ENCODE measurements around the gene ULK2.
"Not testable (repeated sequence)": the region's sequence is repeated elsewhere in the genome, so short reads cannot be mapped to it uniquely, and the experiment has no call there.

Gene ULK2

DNA sequence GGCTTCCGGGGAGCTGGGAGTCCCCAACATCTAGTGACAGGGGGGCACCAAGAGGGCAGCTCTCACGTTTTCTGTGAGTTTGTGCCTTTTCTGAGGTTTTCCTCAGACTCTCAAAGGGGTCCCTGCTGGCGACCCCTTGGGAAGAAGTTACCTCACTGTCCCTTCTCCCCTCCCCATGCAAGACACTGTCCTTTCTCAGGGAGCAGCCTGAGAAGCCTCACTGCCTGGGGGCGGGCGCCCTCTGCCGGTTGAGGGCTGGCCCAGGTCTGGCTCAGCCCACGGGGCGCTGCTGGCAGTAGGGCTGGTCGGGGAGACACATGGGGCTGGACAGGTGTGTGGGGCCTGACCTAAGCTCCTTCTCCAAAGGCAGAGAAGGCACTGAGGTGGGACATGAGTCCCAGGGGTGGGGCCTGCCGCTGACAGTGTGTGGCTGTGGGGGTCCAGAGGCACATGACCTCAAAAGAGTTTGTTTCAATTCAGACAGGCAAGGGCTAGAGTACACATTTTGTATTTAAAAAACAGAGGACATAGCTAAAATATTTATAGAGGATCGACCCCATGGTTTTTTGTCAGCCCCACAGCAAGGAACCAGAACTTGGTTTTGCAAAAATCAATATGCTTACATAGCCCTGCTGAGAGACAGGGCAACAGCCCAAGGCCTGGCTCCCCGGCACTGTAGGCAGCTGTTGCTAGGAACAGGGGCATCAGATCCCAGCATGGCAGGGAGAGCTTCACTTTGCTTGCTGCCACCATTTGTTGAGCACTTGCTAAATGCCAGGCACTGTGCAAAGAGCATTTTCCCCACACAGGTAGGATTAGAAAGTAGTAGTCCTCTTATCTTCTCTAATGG, 101.1 kb downstream of the ULK2 start:
- DNase-seq (ENCODE audit: low spot score): peak; percentile 41

DNA sequence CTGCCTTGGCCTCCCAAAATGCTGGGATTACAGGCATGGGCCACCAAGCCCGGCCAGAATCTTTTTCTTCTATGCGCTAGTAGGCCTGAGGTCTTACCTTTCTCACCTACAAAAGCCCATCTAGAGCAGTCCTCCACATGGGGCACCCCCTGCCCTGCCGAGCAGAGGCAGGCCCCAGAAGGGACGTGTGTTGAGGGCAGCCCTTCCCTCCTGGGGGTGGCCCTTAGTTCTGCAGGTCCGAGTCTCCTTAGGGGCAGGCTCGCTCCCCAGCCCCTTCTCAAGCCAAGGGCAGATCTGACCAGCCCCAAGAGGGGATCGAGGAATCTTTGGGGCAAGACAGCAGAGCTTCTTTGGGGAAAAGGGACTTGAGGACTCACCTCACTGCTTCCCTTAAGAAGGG, 101.7 kb downstream of the ULK2 start:
- DNase-seq (ENCODE audit: low spot score): no peak

DNA sequence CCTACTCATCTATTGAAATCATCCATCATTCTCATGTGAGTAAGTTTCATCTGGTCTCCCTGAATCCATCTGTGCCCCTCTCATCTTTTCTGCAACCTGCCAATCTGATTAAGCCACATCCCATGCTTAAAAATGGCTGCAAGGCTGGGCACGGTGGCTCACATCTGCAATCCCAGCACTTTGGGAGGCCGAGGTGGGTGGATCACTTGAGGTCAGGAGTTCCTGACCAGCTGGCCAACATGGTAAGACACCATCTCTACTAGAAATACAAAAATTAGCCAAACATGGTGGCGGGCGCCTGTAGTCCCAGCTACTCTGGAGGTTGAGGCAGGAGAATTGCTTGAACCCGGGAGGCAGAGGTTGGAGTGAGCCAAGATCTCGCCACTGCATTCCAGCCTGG, 103.7 kb downstream of the ULK2 start:
- DNase-seq (ENCODE audit: low spot score): not testable (repeated sequence)

DNA sequence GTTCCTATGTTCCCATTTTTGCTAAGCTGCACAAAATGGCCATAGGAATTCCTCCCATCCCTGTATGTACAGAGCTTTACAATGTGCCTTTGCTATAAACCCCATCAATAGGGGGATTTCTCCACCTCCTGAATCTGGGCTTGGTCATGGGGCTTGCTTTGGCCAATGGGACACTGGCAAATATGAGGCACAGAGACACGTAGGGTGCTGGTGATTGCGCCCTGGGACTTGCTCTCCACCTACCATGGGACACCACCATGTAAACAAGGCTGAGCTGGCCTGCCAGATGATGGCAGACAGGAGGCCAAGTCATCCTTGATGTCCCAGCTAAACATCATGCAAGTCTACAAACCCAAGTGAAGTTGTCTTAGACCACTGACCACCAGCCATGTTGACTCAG, 104.3 kb downstream of the ULK2 start:
- DNase-seq (ENCODE audit: low spot score): no peak

DNA sequence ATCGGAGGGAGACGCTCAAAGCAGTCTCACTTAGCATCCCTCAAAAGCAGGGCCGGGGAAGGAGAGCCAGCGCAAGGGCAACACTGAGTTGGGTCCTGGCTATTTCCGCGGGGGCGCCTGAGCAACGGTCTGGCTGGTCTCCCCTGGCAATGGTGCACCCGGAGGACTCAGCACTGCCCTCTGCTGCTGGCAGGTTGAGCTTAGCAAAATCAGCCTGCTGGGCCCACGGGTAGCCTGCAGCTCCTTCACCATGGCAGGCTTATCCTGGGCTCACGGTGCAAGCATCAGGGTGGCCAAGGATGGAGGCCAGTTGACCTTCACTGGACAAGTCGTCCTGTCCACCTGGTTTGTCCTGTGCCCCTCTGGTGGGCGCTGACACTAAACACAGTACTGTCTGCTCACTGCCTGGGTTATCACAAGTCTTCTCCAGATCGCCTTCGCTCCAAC, 105.2 kb downstream of the ULK2 start:
- peak; percentile 46 for DNase-seq (ENCODE audit: low spot score)

DNA sequence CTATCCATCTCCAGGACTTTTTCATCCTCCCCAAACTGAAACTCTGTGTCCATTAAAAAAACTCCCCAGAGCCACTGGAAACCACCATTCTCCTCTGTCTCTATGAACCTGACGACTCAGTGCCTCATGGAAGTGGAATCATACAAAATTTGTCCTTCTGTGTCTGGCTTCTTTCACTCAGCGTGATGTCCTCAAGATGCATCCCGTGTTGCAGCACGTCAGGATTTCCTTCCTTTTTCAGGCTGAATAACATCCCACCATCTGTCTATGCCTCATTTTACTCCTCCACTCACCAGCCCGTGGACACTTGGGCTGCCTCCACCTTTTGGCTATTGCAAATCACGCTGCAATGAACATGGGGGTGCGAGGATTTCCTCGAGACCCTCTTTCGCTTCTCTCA, 107.0 kb downstream of the ULK2 start:
- DNase-seq (ENCODE audit: low spot score): no peak

DNA sequence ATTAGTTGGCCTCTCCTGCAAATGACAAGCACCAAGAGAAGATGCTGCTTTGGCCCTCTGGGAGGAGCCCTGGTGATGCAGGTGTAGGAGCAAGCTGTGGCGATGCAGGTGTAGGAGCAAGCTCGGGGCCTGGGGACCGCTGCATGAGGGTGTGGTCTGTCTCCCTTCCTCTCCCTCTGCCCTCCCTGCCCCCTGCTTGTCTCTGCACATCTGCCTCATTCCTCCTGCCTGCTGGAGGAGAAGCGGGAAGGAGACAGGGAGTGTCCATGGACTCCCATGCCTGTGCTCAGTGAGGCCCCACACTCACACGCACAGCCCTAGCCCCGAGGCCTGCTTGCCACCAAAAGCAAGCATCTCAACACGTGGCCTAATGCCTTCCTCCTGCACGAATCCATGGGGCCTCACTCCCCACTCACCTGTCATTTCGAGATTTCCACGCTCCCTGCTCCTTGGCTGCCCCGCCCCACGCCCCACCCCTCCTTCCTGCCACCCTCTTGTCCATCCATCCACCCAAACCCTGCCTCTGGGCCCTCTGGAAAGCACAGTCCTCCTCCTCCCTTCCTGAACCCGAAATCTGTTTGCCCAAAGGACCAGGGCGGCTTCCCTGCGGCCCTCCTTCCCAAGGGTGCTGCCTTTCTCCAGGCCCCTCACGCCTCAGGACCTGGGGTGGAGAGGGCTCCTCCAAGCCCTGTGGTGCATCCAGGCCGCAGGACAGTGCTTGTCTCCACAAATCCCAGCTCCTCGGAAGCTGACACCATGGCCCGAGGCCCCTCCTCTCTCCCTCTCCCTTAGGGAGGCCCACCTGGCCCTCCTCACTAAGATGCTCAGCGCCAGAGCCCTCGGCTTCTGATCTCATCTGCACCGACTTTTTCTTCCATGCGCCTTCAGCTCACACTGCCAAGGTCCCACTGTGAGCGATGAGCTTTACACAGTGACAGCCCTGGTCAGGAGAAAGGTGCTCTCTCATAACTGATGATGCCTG, 107.9 kb downstream of the ULK2 start:
- no peak for DNase-seq (ENCODE audit: low spot score)

DNA sequence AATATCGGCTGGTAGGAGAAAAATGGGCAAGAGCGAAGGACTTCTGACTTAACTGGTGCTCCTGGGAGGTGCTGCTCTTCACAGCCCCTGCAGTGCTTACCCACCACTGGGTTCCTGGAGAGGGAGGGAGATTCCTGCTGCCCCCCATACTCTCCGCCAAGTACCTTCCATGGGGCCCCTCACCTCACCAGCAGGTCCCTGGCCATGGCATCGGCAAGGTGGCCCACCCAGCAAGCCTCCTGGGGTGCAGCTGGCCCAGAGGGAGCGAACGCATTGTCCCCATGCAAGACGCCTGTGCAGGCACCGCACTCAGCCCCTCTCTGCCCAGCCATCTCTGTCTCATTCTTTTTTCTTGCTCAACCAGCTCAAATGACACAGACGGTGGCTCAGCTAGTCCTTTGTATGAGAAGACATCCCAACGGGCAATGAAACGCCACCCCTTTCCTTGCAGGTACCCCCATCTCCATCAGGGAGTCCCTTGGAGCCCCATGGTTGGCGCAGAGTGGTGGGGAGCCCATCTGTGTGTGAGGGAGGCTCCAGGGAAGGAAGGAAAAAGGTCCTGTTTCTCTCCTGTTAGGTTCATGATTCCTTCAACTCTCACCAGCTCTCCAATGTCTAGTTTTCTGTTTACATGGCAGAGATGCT, 110.1 kb downstream of the ULK2 start:
- DNase-seq (ENCODE audit: low spot score): no peak

DNA sequence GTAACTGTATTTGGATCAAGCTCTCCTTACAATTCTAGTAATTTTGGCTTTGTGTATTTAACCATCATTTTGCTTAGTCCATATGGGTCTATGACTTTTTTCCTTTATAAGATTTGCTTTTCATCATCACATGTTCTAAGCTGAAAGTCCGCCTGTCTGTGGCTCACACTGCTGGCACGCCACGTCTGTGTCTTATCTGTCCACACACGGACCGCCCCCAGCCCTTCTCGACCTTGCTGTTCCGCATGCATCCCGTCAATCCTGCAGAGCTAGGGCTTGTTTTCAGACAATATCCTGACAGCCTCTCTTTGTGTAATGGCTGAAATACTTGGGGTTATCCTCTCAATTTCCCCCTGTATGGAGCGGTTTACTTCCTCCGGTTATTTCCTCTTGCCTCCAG, 111.2 kb downstream of the ULK2 start:
- DNase-seq (ENCODE audit: low spot score): no peak

DNA sequence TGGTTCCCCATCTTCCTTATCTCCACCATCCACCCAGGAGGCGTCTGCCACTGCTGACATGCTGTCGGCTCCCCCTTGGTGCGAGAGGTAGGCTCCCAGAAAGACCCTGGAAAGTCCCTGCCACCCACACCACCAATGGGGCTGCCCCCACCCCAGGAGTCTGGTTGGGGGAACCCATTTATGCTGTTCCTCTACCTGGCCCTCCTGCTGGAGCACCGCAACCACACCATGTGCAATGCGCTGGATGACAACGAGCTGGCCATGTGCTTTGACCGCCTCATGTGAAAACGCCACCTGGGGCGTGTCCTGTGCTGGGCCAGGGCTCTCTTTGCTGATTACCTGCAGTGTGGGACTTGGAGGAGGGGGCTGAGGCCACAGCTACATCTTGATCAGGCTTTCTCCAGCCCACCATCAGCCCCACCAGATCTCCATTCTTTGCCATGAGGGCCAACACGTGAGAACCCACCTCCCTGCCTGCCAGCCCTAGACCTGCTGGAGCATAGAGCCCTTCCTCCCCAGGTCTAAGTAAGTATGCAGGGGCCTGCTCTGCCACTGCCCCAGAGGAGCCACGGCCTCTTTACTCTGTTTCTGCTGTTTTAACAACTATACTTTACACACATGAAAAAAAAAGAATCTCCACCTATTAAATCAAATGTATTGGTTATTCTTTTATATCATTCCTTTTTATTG, 111.8 kb downstream of the ULK2 start:
- no peak for DNase-seq (ENCODE audit: low spot score)

DNA sequence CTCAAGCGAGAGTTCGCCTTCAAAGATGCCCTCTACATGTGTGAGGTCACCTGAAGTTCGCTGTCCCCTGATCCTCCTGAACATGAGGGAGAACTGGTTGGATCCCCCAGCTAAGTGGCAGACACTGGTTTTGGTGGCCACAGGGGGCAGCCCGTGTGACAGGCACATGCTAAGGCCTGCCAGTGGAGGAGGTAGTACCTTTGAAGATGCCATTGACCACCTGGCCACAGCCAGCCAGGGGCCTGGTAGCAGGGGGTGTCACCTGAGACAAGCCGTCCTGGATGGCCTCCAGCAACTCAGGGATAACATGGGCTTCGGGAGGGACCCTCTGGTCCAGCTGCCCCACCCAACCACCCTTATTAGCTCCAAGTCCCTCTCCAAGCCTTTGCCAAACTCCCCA, 112.3 kb downstream of the ULK2 start:
- no peak for DNase-seq (ENCODE audit: low spot score)

DNA sequence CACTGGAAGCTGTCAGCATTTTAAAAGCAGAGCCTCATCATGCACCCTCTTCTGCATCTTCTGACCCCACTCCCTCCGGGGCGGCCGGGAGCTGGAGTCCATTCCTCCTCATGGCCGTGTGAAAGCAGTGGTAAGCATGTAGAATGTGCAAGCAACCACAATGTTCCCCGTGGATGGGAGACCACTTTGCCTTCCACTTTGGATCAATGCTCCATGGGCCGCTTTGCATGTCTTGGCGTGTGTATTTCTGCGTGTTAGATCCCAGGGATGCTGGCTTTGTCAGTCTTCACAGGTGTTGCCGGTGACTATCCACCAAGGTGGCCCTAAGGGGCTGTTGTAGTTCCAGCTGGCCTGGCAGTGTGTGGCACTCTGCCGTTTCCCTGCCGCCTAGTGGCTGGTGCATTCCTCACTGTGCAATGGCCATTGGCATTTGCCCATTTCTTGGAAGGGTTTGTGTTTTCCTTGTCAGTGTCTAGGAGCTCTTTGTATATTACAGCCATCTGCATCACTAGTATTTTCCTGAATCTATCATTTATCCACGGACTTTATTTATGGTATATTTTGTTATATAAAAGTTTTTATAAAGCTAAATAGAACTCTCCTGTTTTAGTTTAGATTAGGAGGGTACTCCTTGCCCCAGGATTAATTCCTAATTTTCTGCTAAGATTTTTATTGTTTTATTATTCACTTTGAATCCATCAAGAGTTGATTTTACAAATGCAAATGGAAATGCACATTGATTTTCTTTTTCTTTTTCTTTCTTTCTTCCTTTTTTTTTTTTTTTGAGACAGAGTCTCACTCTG, 113.9 kb downstream of the ULK2 start:
- DNase-seq (ENCODE audit: low spot score): peak; percentile 73

DNA sequence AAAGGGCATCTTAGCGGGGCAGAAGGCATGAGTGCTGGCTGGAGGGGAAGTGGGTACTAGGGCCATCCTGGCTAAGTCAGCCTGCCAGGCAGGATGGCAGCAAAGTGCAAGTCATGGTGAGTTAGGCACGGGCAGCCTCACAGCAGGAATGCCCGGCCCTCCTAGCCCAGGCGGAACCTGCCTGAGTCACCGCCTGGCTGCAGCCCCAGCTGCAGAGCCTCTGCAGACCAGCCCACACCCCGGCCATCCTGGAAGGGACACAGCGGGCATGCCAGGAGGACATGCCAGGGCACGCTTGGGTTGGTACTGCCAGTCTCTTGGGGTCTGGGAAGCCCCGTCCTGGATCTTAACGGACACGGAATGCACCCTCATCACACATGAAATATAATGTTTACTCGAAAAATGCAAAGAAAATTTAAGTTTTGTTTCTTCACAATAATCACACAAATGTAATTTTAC, 114.7 kb downstream of the ULK2 start:
- peak; percentile 91 for DNase-seq (ENCODE audit: low spot score)

DNA sequence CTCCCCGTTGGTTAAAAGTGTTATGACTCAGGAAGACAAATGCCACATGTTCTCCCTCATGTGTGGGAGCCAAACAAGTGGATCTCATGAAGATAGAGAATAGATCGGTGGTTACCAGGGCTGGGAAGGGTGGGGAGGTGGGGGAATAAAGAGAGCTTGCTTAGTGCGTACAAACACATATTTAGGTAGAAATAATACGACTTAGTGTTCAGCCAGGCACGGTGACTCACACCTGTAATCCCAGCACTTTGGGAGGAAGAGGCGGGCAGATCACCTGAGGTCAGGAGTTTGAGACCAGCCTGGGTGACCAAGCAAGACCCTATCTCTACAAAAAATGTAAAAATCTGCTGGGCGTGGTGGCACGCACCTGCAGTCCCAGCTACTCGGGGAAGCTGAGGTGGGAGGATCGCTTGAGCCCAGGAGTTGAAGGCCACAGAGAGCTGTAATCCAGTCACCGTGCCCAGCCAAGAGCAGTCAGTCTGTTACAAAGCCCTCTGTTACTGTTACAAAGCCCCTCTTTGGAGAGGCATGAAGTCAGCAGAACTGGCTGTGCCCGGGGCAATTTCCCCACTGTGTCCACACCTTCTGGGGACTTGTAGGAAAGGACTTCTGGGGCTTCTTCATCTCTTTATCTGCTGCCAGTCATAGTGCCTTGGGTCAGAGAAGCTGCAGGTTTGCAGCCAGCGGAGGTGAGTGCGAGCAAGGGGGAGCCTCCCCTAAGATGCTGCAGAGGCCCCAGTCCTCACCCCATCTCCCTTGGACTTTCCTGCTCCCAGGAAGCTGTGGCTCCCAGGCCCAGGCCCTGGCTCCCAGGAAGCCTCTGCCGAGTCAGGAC, 115.3 kb downstream of the ULK2 start:
- no peak for DNase-seq (ENCODE audit: low spot score)

DNA sequence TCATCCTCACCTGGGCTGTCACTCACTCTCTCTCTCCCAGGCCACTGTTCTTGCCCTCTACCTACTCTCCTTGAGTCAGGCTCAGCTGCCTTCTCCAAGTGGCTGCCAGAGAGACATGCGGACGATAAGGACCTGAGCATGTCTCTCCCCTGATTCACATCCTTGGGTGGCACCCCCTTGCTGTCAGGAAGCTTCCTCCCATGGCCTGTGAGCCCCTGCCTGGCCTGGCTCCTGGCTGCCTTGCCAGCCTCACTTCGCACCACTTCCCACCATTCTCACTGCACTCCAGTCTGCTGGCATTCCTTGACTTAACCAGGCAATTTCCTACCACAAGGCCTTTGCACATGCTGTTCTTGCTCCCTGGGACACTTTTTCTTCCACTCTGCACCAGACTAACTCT, 116.9 kb downstream of the ULK2 start:
- DNase-seq (ENCODE audit: low spot score): no peak

DNA sequence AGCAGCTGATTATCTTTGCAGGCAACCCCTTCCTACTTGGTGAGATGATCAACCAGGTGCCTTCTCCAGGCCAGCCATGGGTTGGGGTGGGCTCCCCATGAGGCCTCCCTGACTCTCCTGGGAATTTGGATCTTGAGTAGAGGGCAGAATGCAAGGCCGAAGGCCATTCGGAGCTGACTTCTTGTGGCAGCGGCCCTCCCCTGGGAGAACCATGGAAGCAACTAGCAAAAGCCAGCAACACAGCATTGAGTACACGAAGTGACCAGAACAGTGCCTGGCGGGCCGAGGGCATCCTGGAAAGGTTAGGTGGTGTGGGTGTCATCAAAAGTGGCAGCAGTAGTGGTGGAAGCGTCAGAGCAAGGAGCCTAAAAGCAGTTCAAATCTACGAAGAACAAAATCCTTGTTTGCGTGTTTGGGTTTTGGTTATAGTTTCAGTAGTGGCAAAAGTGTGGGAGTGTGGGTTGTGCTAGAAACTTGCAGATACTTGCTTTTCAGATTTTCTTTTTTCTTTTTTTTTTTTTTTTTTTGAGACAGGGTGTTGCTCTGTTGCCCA, 117.6 kb downstream of the ULK2 start:
- DNase-seq (ENCODE audit: low spot score): no peak

DNA sequence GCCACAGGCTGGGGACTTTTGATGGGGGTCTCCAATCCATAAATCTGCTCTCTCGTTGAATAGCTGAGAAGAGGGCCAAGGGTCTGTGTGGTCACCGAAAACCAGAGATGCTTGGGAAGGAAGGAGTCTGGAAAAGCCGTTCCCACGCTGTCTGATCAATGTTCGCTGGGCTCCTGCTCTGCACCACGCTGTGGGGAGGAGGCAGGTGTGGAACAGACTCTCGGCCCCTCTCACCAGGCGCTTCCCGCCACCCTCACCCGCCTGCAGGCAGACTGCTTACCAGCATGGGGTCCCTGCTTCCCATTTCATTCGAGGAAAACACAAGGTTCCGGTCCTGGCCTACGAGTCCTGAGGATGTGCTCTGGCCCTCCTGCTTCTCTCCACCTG, 118.9 kb downstream of the ULK2 start:
- no peak for DNase-seq (ENCODE audit: low spot score)

DNA sequence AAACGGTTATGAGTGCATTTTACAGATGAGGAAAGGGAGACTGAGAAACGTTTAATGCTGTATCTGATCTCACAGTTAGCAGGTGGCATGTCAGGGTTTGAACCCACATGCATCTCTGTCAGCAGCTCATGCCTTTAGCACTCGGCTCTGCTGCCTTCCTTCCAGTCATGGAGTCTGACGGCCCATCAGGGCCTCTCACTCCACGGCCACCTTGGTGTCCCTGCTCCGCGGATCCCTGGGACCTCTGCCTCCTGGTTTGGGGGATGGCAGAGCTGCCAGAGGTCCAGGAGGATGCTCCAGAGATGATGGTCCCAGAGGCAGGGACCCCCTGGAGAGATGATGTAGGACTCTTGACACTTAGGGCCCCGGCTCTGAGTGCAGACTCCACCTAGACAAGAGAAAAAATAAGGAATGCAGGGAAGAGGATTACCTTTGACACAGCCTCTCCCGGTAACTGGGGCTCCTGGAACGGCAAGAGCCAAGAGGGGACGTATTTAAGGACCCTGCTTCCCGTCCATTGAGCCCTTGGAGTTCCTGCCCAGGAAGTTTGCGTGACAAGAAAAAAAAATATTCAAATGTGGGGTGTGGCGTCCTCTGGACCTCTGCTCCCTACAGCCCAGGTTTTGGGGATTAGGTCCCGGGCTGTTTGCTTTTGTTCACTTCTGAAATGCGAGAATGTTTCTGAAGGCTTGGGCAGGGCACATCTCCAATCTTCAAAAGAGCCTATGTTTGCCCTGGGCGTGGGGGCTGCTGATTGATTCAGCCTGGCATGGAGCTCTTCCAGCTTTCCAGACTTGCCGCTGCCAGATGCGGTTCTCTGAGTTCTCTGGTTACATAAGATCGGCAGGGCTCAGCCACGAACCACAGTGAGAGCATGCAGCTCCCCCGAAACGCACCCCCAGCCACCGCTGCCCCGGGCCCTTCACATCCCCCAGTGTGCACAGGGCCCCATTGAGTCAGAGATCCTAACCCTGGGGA, 119.6 kb downstream of the ULK2 start, which contains the start of gene ALDH3A1:
Gene ALDH3A1 (minus strand): TSS at position 470 of the 978 bp plus-strand sequence. CDS start 3,169 bp downstream, outside the sequence.
- DNase-seq (ENCODE audit: low spot score): peak; percentile 63
